GM18520 (cell line): Measurements from ENCODE around the gene EFCAB10.
"Not testable (repeated sequence)": the region's sequence is repeated elsewhere in the genome, so short reads cannot be mapped to it uniquely, and the experiment has no call there.

Experiments
- ATAC-seq: cut with Tn5 transposase; IDR thresholded peaks from one replicate; pipeline ENCODE4 v1.9.1; 2021; ENCODE audit not compliant: unreplicated experiment

EFCAB10 gene

DNA sequence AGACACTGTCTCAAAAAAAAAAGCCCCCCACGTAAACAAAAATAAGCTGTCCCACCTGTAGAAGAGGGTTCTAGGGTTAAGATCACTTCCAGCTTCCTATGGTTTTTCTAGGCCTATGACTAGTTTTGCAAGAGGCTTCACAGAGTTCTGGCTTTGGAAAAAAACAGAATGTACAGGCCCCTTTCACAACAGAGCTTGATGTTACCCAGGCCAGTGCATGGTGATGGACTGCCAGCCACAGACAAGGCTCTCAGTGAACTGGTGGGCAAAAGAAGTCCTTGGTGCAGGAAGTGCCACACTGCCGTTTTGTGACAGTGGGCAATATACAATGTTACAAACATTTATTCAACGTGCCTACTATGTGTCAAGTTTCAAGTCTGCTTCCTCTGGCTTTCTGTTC lies 18.3 kb upstream of the EFCAB10 start:
- ATAC-seq: no peak

- not testable (repeated sequence) for ATAC-seq
Measured at GRCh38 chr7:105599080-105599479, 17.8 kb upstream of the EFCAB10 start.

DNA sequence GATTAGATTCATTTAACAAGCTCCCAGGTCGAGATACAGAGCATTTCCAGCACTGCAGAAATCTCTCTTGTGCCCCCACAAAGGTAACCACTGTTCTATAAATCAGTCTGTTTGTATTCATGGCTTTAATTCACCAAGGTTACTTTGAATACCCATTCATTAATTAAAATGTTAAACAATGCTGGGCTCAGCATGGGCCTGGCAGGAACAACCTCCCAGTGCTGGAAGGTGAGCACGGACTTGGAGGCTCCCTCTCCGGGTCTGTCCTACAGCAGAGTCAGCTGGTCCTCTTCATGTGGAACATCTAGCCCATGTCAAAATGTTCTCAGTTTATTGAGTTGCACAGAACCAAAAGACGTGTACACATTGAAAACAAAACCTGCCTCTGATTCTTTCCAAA lies 15.6 kb upstream of the EFCAB10 start:
- ATAC-seq: no peak

- ATAC-seq: no peak
Measured at GRCh38 chr7:105594034-105594433, 12.7 kb upstream of the EFCAB10 start.

DNA sequence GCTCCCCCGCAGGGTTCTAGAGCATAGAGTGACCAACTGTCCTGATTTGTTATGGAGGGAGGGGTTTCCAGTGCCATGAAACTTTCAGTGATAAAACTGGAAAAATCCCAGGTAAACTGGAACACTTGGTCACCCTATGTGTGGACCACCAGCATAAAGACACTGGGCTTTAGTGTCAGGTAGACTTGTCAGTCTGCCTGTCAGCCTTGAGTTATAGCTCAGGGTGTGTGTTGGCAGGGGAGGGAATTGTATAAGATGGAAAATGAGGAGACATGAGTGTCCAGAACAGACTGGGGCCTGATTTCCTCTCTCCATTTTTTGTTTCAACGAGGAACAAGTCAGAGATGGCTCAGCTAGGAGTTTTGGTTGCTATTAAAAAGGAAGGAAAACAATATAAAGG lies 10.2 kb upstream of the EFCAB10 start:
- no peak for ATAC-seq

- ATAC-seq: no peak
Measured at GRCh38 chr7:105590793-105591192, 9.5 kb upstream of the EFCAB10 start.

DNA sequence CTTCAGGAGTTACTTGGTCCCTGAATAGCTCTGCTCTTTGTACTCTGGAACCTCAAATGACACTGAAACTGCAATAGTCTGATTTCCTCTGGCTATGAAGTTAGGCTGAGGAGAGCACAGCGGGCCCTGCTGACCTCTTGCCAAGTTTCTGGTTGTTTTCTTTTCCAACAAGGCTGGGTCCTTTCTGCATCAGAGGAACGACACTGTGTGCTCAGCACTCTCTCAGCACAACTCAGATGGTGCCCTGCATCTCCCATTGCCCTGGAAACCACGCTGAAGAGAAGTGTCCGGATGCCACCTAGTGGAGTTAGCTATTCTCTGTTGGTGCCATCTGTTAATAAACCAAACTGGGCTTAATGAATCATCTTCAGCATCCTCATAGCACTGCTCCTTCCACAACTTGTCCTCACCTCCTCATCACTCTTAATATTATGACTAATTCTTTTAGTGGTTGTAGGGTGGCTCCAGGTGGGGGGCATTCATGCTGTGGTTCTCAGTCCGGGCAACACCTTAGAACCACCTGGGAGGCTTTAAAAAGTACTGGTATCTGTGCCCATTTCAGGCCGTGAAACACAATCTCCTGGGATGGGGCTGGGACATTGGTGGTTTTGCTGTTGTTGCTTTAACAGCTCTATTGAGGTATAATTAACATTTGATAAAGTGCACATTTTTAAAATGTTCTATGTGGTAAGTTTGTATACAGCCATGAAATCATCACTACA lies 8.2 kb upstream of the EFCAB10 start:
- ATAC-seq: peak; percentile 69

DNA sequence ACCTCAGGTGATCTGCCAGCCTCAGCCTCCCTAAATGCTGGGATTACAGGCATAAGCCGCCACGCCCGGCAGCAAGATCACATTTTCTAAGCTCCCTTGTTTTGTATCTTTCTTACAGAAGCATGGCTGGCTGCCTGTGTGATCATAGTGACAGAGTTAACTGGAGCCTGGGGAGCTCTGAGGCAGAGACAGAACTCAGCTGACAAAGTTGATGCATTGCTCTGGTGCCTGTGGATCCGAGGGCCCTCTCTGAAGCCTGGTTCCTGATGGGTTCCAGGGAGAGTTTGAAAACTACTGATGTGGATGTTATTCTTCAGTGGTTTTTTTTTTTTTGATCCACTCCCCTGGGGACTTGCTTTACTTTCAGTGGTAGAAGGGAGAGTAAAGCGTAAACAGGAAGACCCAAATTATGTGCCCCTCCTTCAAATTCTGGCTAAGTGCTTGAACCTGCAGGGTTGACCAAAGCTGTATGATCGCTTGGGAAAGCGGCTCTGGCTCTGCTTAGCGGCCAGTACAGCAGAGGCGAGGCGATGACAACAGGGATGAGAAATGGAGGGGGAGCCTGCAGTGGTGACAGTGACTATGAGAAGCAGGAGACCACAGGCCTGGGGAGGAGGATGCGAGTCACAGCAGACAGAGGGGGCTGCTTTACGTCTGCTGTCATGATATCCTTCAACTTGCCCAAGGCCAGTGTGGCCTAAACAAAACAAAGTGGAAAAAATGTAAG lies 6.8 kb upstream of the EFCAB10 start:
- ATAC-seq: no peak

- ATAC-seq: peak; percentile 34
Measured at GRCh38 chr7:105585850-105586500, 4.7 kb upstream of the EFCAB10 start.

GRCh38 chr7:105584165-105584564 lies 2.9 kb upstream of the EFCAB10 start:
- ATAC-seq: no peak

GRCh38 chr7:105583061-105583460 lies 1.8 kb upstream of the EFCAB10 start:
- no peak for ATAC-seq

GRCh38 chr7:105580022-105580740 lies 1.1 kb downstream of the EFCAB10 start:
- ATAC-seq: no peak

DNA sequence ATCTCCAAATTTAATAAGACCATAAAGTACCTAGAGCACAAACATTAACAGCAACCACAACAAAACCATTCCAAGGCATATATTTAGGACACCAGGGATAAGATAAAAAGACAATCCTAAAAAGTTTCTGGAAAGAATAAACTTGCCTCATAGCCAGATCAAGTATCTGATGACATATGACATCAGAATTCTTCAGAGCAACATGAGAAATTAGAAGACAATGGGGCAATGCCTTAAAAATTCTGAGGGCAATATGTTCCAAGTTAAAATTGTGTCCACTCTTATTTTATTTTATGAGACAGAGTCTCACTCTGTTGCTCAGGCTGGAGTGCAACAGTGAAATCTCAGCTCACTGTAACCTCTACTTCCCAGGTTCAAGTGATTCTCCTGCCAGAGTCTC lies 2.8 kb downstream of the EFCAB10 start:
- ATAC-seq: no peak

DNA sequence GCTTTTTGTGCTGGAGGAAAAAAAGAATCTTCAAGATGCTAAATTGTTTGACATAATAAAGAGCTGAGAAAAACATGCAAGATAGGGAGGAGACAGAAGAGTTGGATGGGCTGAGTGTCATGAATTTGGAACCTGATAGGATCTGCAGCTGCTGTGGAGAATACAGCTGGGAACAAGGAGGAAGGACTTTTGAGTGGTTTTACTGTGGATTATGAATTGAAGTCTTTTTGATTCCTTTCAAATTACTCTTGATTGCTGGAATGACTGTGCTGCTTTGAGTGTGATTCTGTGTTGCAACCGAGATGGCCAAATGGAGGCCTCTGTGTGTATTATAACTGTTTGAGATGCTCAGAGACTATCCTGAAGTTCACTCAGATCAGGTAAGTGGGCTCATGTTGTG lies 4.0 kb downstream of the EFCAB10 start:
- no peak for ATAC-seq

DNA sequence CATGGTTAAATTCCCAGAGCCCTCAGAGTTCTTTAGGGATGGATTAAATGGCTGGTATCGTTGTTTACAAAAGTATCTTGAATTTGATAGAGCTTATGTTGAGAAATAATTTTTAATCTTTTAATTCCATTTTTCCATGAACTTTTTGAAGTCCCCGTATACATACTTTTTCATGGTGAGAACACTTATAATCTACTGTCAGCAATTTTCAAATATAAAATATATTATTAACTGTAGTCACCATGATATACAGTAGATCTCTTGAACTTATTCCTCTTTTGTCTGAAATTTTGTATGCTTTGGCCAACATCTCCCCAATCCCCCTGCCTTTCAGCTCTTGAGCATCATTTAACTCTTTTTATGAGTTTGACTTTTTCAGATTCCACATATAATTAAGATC lies 9.4 kb downstream of the EFCAB10 start:
- no peak for ATAC-seq

- no peak for ATAC-seq
Measured at GRCh38 chr7:105567821-105568220, 13.5 kb downstream of the EFCAB10 start.

DNA sequence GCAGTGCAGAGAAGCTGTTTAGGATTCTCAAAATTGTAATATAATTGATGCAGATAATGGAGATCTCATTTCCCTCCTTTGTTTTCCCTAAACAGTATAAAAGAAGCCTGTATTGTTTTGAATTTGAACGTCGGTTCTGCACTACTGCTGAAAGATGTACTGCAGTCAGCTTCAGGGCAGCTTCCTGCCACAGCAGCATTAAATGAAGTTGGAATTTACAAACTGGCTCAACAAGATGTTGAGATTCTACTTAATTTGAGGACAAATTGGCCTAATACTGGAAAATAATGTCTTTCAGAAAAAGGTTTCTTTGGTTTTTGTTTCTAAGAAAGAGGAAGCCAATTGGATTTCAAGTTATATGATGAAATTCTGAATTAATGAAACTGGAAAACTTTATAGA lies 14.3 kb downstream of the EFCAB10 start:
- ATAC-seq: no peak

DNA sequence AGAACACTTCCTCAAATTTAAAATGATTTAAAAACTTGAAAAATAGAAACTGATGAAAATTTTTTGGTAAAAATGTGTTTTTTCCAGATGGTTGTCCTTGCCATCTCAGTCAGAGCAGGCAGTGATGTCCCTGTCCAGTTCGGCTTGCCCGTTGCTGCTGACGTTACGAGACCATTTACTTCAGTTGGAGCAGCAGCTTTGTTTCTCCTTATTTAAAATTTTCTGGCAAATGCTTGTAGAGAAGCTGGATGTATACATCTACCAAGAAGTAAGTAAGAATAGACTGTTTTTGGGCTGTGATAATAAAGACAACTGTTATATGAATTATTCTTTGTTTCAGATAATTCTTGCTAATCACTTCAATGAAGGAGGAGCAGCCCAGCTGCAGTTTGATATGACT lies 16.1 kb downstream of the EFCAB10 start:
- no peak for ATAC-seq

- ATAC-seq: no peak
Measured at GRCh38 chr7:105559926-105560325, 21.4 kb downstream of the EFCAB10 start.

DNA sequence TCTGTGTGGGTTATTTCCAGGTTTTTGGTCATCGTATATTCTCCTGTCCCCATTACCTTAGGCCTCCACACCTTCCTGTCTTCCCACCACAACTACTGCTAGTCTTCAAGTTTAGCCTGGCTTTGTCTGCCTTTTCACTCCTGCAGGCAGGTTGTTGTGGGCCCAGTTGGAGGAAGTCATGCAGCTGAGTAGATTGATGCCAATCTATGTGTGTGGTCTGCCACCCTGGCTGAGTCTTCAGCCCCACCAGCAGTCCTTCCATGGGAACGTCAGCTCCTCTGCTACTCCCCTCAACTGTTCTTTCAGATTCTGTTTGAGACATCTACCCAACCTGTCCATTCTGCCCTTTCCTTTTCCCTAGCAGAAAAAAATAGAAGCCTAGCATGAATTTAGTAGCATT lies 43.0 kb downstream of the EFCAB10 start:
- ATAC-seq: no peak

DNA sequence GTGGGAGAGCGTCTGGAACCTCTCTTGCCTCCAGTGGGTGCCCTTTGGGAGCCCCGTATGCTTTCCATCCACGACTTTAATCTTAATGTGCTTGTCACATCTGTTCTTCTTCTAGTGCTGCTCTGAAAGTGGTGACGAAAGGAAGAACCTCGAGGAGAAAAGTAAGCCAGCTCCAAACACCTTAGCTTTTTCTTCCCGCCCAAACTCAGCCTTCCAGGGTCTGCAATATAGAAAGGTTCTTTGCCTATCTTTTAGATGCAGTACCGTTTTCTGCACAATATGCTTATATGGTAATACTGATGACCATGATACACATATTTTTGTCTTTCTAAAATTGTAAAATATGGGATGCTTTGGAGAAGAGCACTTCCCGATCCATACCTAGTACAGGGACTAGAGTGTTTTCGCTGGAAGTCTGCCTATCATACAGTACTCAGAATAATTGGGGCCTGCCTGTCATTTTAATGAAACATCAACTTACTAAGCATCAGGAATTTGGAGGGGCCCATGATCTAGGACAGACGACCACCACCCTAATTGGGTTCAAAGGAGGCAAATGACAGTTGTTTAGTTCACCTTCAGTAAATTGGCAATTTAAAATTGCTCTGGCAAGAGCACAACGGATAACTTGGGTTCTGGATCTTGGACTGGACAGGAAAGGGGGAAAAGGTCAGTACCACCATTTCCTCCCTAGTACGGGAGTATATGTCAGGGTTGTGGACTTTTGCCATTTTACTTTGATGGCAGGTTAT lies 48.4 kb downstream of the EFCAB10 start:
- no peak for ATAC-seq
